Measurements from ENCODE around the gene FETUB.

Gene FETUB

DNA sequence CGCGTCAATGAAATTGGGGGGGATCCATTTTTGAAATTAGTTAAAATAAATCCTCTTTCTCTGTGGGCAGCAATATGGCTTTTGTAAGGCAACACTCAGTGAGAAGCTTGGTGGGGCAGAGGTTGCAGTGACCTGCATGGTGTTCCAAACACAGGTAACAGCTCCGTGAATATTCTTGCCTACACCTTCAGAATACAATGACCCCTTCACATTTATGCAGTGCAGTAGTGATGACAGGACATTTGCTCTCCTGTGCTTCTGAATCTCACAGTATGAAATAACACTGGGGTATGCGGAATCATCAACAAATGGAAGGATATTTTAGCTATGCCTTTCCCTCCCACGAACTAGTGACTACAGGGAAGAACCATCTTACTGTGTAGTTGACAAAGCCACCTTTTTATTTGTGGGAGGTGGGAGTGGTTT, 20.4 kb upstream of the FETUB start:
- Histone ChIP-seq H3K79me2 (ENCODE audit: control insufficient read depth, insufficient read depth, low read length, poor library complexity) (no peaks in the 10 kb centered on the region), H3K9me3 (ENCODE audit: insufficient read depth, low read depth, low read length) (peaks cover 3% of the 10 kb centered on the region), H3K4me1 (ENCODE audit: control insufficient read depth in 1 of 2, insufficient read depth in 2 of 2, low read length in 2 of 2) (peaks cover 0 to 2% of the 10 kb centered on the region in 2 experiments), H3K14ac (ENCODE audit: low read length) (no peak overlapping the region), H3K4me3 (ENCODE audit: low read depth, low read length) (no peak overlapping the region), H3K9ac (ENCODE audit: low read length) (no peak overlapping the region), H3K18ac (ENCODE audit: low read length) (no peak overlapping the region), H2BK5ac (ENCODE audit: low read depth, low read length, poor library complexity) (no peak overlapping the region), H4K8ac (ENCODE audit: low read depth, low read length) (no peak overlapping the region), H2BK120ac (ENCODE audit: insufficient read depth, low read length, poor library complexity) (no peak overlapping the region), H3K27ac (ENCODE audit: low read depth, low read length) (no peak overlapping the region), H2AFZ (ENCODE audit: insufficient read depth, low read length, poor library complexity) (no peak overlapping the region), H3K4me2 (ENCODE audit: low read length) (no peak overlapping the region), H4K12ac (ENCODE audit: low read depth, low read length) (no peak overlapping the region), H3K36me3 (ENCODE audit: control insufficient read depth in 1 of 2, insufficient read depth in 2 of 2, low read length in 2 of 2) (no peaks in the 10 kb centered on the region), H2AK5ac (ENCODE audit: low read length) (no peak overlapping the region), H3K27me3 (ENCODE audit: insufficient read depth, low read length) (no peaks in the 10 kb centered on the region), H4K91ac (ENCODE audit: low read depth, low read length) (no peak overlapping the region), H3K79me1 (ENCODE audit: low read length) (no peaks in the 10 kb centered on the region), H2BK12ac (ENCODE audit: low read length) (no peak overlapping the region), H3K4ac (ENCODE audit: low read depth, low read length) (no peak overlapping the region), H3K23ac (ENCODE audit: low read length) (no peak overlapping the region)
- WGBS (ENCODE audit: extremely low coverage, insufficient coverage, insufficient read length) = no CpG with 5 or more reads among the region's 5 CpGs
- no peak for DNase-seq

DNA sequence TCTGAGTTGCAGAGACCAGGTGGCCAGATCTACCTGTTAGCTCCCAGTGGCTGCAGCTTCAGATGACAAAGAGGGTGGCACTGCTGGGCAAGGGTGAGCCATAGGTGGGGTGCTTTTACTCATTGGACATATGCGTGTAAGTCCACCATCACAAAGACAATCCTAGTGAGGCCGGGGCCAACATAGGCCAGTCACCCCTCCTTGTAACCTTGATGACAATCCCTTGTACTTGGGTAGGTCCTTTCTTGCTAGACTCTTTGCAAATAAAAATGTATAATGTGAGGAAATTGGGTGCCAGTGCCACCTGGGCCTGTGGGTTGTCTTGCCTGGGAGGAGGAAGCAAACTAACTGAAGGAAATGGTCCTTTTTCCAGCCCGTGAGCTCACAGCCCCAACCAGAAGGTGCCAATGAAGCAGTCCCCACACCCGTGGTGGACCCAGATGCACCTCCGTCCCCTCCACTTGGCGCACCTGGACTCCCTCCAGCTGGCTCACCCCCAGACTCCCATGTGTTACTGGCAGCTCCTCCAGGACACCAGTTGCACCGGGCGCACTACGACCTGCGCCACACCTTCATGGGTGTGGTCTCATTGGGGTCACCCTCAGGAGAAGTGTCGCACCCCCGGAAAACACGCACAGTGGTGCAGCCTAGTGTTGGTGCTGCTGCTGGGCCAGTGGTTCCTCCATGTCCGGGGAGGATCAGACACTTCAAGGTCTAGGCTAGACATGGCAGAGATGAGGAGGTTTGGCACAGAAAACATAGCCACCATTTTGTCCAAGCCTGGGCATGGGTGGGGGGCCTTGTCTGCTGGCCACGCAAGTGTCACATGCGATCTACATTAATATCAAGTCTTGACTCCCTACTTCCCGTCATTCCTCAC, 19.7 kb upstream of the FETUB start:
- no CpG with 5 or more reads among the region's 17 CpGs for WGBS (ENCODE audit: extremely low coverage, insufficient coverage, insufficient read length)
- H3K27ac ChIP-seq (ENCODE audit: low read depth, low read length) = no peak overlapping the region
- H2BK12ac ChIP-seq (ENCODE audit: low read length) = no peak overlapping the region
- no peak overlapping the region for H3K4ac ChIP-seq (ENCODE audit: low read depth, low read length)
- no peak overlapping the region for H3K18ac ChIP-seq (ENCODE audit: low read length)
- H3K4me1 ChIP-seq (ENCODE audit: control insufficient read depth in 1 of 2, insufficient read depth in 2 of 2, low read length in 2 of 2) = no peaks in the 10 kb centered on the region
- no peak overlapping the region for H4K91ac ChIP-seq (ENCODE audit: low read depth, low read length)
- H3K9ac ChIP-seq (ENCODE audit: low read length) = no peak overlapping the region
- H2AFZ ChIP-seq (ENCODE audit: insufficient read depth, low read length, poor library complexity) = no peak overlapping the region
- no peak overlapping the region for H2AK5ac ChIP-seq (ENCODE audit: low read length)
- no peaks in the 10 kb centered on the region for H3K79me2 ChIP-seq (ENCODE audit: control insufficient read depth, insufficient read depth, low read length, poor library complexity)
- H3K4me3 ChIP-seq (ENCODE audit: low read depth, low read length) = no peak overlapping the region
- no peak overlapping the region for H3K23ac ChIP-seq (ENCODE audit: low read length)
- no peak overlapping the region for H3K4me2 ChIP-seq (ENCODE audit: low read length)
- no peak overlapping the region for H3K14ac ChIP-seq (ENCODE audit: low read length)
- no peak overlapping the region for H2BK120ac ChIP-seq (ENCODE audit: insufficient read depth, low read length, poor library complexity)
- H3K27me3 ChIP-seq (ENCODE audit: insufficient read depth, low read length) = no peaks in the 10 kb centered on the region
- no peak overlapping the region for H2BK5ac ChIP-seq (ENCODE audit: low read depth, low read length, poor library complexity)
- no peak overlapping the region for H4K8ac ChIP-seq (ENCODE audit: low read depth, low read length)
- no peaks in the 10 kb centered on the region for H3K36me3 ChIP-seq (ENCODE audit: control insufficient read depth in 1 of 2, insufficient read depth in 2 of 2, low read length in 2 of 2)
- peaks cover 3% of the 10 kb centered on the region for H3K9me3 ChIP-seq (ENCODE audit: insufficient read depth, low read depth, low read length)
- no peak for DNase-seq
- H3K79me1 ChIP-seq (ENCODE audit: low read length) = no peaks in the 10 kb centered on the region
- no peak overlapping the region for H4K12ac ChIP-seq (ENCODE audit: low read depth, low read length)

DNA sequence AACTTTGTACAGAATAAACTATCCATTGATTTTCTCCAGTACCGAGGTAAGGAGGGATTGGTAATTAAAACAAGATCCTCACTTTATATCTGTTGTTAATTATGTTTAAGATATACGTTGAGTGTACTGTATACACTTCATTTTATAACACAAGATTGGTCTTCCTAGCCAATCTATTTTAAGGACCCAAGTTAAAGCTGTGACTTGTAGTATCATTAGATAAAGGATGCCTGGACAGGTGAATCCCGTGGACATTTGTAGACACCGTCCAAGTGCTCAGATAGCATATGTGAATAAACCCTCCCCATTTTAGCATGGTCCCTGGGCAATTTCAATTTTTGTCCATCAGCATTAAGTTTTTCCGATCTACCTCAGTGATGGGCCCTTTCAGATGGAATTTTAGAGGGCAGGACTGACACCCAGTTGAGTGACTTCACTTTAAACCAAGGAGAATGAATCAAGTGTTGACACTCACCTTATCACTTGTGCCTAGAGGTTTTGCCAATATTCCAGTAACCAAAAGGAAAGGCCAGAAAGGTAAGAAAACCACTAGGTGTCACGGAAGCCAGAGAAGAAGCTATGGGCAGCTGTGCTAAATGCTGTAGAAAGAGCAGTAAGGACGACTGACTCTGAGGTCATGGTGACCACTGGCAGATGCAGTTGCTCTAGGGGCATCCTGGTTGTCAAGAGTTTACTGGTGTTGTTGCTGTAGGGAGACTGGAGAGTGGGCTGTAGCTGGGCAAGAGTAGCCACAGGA, 18.1 kb upstream of the FETUB start:
- DNase-seq = no peak
- H3K4me2 ChIP-seq (ENCODE audit: low read length) = no peak overlapping the region
- H3K36me3 ChIP-seq (ENCODE audit: control insufficient read depth in 1 of 2, insufficient read depth in 2 of 2, low read length in 2 of 2) = no peaks in the 10 kb centered on the region
- no peak overlapping the region for H3K14ac ChIP-seq (ENCODE audit: low read length)
- H3K9me3 ChIP-seq (ENCODE audit: insufficient read depth, low read depth, low read length) = peaks cover 3% of the 10 kb centered on the region
- no peak overlapping the region for H3K23ac ChIP-seq (ENCODE audit: low read length)
- H2BK12ac ChIP-seq (ENCODE audit: low read length) = no peak overlapping the region
- no peak overlapping the region for H4K91ac ChIP-seq (ENCODE audit: low read depth, low read length)
- H2AFZ ChIP-seq (ENCODE audit: insufficient read depth, low read length, poor library complexity) = no peak overlapping the region
- H4K12ac ChIP-seq (ENCODE audit: low read depth, low read length) = no peak overlapping the region
- WGBS (ENCODE audit: extremely low coverage, insufficient coverage, insufficient read length) = no CpG with 5 or more reads among the region's 7 CpGs
- H2BK120ac ChIP-seq (ENCODE audit: insufficient read depth, low read length, poor library complexity) = no peak overlapping the region
- H3K79me2 ChIP-seq (ENCODE audit: control insufficient read depth, insufficient read depth, low read length, poor library complexity) = no peaks in the 10 kb centered on the region
- no peak overlapping the region for H3K18ac ChIP-seq (ENCODE audit: low read length)
- no peak overlapping the region for H2AK5ac ChIP-seq (ENCODE audit: low read length)
- H3K4me1 ChIP-seq (ENCODE audit: control insufficient read depth in 1 of 2, insufficient read depth in 2 of 2, low read length in 2 of 2) = no peaks in the 10 kb centered on the region
- no peak overlapping the region for H3K9ac ChIP-seq (ENCODE audit: low read length)
- no peak overlapping the region for H3K27ac ChIP-seq (ENCODE audit: low read depth, low read length)
- H3K79me1 ChIP-seq (ENCODE audit: low read length) = no peaks in the 10 kb centered on the region
- no peak overlapping the region for H3K4me3 ChIP-seq (ENCODE audit: low read depth, low read length)
- no peak overlapping the region for H3K4ac ChIP-seq (ENCODE audit: low read depth, low read length)
- no peaks in the 10 kb centered on the region for H3K27me3 ChIP-seq (ENCODE audit: insufficient read depth, low read length)
- H2BK5ac ChIP-seq (ENCODE audit: low read depth, low read length, poor library complexity) = no peak overlapping the region
- H4K8ac ChIP-seq (ENCODE audit: low read depth, low read length) = no peak overlapping the region

DNA sequence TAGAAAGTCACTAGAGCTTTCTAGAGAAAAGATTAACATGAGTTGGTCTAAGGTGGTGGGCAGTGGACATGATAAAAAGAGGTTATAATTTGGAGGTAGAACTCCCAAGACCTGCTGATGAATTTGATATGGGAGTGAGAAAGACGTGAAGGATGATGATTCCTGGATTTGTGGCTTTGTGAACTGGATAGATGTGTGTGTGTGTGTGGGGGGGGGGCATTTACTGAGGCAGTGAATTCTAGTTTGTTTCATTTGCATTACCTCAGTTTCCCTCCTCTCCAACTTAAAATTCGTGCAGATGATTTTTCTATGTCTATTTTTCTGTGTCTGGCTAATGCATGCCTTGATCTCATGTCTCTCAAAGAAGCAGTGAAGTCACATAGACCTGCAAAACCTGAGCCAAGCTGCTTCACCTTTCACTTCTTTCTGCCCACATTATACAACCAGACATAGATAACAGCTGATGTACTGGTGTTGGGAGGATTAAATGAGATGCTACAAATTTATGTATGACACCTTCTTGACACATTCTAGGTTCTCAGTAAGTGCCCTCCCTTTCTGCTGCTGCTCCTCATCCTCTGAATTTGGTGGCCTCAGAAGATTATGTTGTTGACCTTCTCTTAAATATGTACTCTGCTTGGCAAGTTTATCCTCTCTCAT, 17.4 kb upstream of the FETUB start:
- Histone ChIP-seq H2AFZ (ENCODE audit: insufficient read depth, low read length, poor library complexity) (no peak overlapping the region), H3K27me3 (ENCODE audit: insufficient read depth, low read length) (no peaks in the 10 kb centered on the region), H3K36me3 (ENCODE audit: control insufficient read depth in 1 of 2, insufficient read depth in 2 of 2, low read length in 2 of 2) (no peaks in the 10 kb centered on the region), H3K4me3 (ENCODE audit: low read depth, low read length) (no peak overlapping the region), H3K79me1 (ENCODE audit: low read length) (no peaks in the 10 kb centered on the region), H2BK12ac (ENCODE audit: low read length) (no peak overlapping the region), H3K4ac (ENCODE audit: low read depth, low read length) (no peak overlapping the region), H2BK120ac (ENCODE audit: insufficient read depth, low read length, poor library complexity) (no peak overlapping the region), H2AK5ac (ENCODE audit: low read length) (no peak overlapping the region), H2BK5ac (ENCODE audit: low read depth, low read length, poor library complexity) (no peak overlapping the region), H4K8ac (ENCODE audit: low read depth, low read length) (no peak overlapping the region), H3K27ac (ENCODE audit: low read depth, low read length) (no peak overlapping the region), H3K9ac (ENCODE audit: low read length) (no peak overlapping the region), H3K4me2 (ENCODE audit: low read length) (no peak overlapping the region), H4K12ac (ENCODE audit: low read depth, low read length) (no peak overlapping the region), H3K9me3 (ENCODE audit: insufficient read depth, low read depth, low read length) (peaks cover 3% of the 10 kb centered on the region), H4K91ac (ENCODE audit: low read depth, low read length) (no peak overlapping the region), H3K79me2 (ENCODE audit: control insufficient read depth, insufficient read depth, low read length, poor library complexity) (no peaks in the 10 kb centered on the region), H3K4me1 (ENCODE audit: control insufficient read depth in 1 of 2, insufficient read depth in 2 of 2, low read length in 2 of 2) (no peaks in the 10 kb centered on the region), H3K14ac (ENCODE audit: low read length) (no peak overlapping the region), H3K18ac (ENCODE audit: low read length) (no peak overlapping the region), H3K23ac (ENCODE audit: low read length) (no peak overlapping the region)
- WGBS (ENCODE audit: extremely low coverage, insufficient coverage, insufficient read length) = no CpG with 5 or more reads among the region's 2 CpGs
- no peak for DNase-seq

Data from trophoblast cell (in vitro differentiated cells and primary cell).